H9 (cell line): ENCODE data around the gene STK10. TPM values are rescaled to one million over a fixed set of nuclear protein-coding genes. Genes with fewer than 3 reads are reported as not detected.

Experiments used
- DNase-seq: peaks from one replicate; pipeline ENCODE4 v3.0.0-alpha.2; 2017
- H2AFZ ChIP-seq: one replicate; pipeline ENCODE4 v1.6.1; 2013; ENCODE audit warnings: mild to moderate bottlenecking, low read length, control low read depth, moderate library complexity
- H2AK5ac ChIP-seq: 2 replicates; pipeline ENCODE4 v1.6.1; 2013; ENCODE audit warnings: low read length, control low read depth, mixed read lengths; ENCODE audit not compliant: insufficient read length
- H2BK120ac ChIP-seq: one replicate; pipeline ENCODE4 v1.6.1; 2013; ENCODE audit warnings: low read depth, mild to moderate bottlenecking, low read length, control low read depth, inconsistent platforms; ENCODE audit not compliant: poor library complexity, severe bottlenecking
- H2BK12ac ChIP-seq: 2 replicates; pipeline ENCODE4 v1.6.1; 2013; ENCODE audit warnings: low read length, control low read depth, mixed read lengths, low read depth; ENCODE audit not compliant: insufficient read length
- H2BK15ac ChIP-seq: 2 replicates; pipeline ENCODE4 v1.6.1; 2013; ENCODE audit warnings: low read depth, low read length, control low read depth
- H2BK20ac ChIP-seq: one replicate; pipeline ENCODE4 v1.6.1; 2013; ENCODE audit warnings: low read depth, mild to moderate bottlenecking, low read length, control low read depth, inconsistent platforms; ENCODE audit not compliant: poor library complexity, severe bottlenecking
- H2BK5ac ChIP-seq: 2 replicates; pipeline ENCODE4 v1.6.1; 2013; ENCODE audit warnings: low read length, control low read depth, mixed read lengths; ENCODE audit not compliant: insufficient read length
- H3K14ac ChIP-seq: 2 replicates; pipeline ENCODE4 v1.6.1; 2013; ENCODE audit warnings: low read length, control low read depth; ENCODE audit not compliant: insufficient read depth
- H3K18ac ChIP-seq: 2 replicates; pipeline ENCODE4 v1.6.1; 2013; ENCODE audit warnings: low read depth, mild to moderate bottlenecking, mixed read lengths, low read length, control low read depth; ENCODE audit not compliant: insufficient read length
- H3K23ac ChIP-seq: 2 replicates; pipeline ENCODE4 v1.6.1; 2013; ENCODE audit warnings: low read length, control low read depth, mixed read lengths, low read depth; ENCODE audit not compliant: insufficient read length
- H3K23me2 ChIP-seq: 2 replicates; pipeline ENCODE4 v1.6.1; 2013; ENCODE audit warnings: low read depth, mild to moderate bottlenecking, mixed read lengths, low read length, control low read depth; ENCODE audit not compliant: insufficient read length, poor library complexity, severe bottlenecking
- H3K27ac ChIP-seq: 2 replicates; pipeline ENCODE4 v1.5.1; 2013; ENCODE audit warnings: low read length, control low read depth, mixed read lengths, low read depth; ENCODE audit not compliant: insufficient read length
- H3K27me3 ChIP-seq: 2 replicates; pipeline ENCODE4 v1.6.1; 2013; ENCODE audit warnings: low read length, control low read depth, inconsistent platforms; ENCODE audit not compliant: insufficient read depth
- H3K4ac ChIP-seq: 2 replicates; pipeline ENCODE4 v1.6.1; 2013; ENCODE audit warnings: low read depth, mild to moderate bottlenecking, control low read depth, inconsistent platforms, low read length, moderate library complexity
- H3K4me1 ChIP-seq: 2 replicates; pipeline ENCODE4 v1.6.1; 2013; ENCODE audit warnings: low read length, control low read depth, inconsistent platforms; ENCODE audit not compliant: insufficient read depth
- H3K4me2 ChIP-seq: 2 replicates; pipeline ENCODE4 v1.6.1; 2013; ENCODE audit warnings: low read length, control low read depth, mixed read lengths; ENCODE audit not compliant: insufficient read length, insufficient read depth
- H3K56ac ChIP-seq: 2 replicates; pipeline ENCODE4 v1.6.1; 2013; ENCODE audit warnings: low read depth, mild to moderate bottlenecking, mixed read lengths, low read length, control low read depth; ENCODE audit not compliant: insufficient read length
- H3K79me1 ChIP-seq: 2 replicates; pipeline ENCODE4 v1.6.1; 2013; ENCODE audit warnings: low read depth, mild to moderate bottlenecking, moderate library complexity, low read length, control low read depth, inconsistent platforms; ENCODE audit not compliant: insufficient read depth, poor library complexity, severe bottlenecking
- H3K79me2 ChIP-seq: 2 replicates; pipeline ENCODE4 v1.6.1; 2013; ENCODE audit warnings: low read length, control low read depth, inconsistent platforms; ENCODE audit not compliant: insufficient read depth
- H3K9ac ChIP-seq: 2 replicates; pipeline ENCODE4 v1.6.1; 2013; ENCODE audit warnings: low read length, control low read depth, mixed read lengths; ENCODE audit not compliant: insufficient read length; ENCODE audit errors: extremely low read depth
- H3K9me3 ChIP-seq: one replicate; pipeline ENCODE4 v1.6.1; 2013; ENCODE audit warnings: low read depth, low read length, inconsistent platforms; ENCODE audit not compliant: control insufficient read depth
- H3T11ph ChIP-seq: one replicate; pipeline ENCODE4 v1.6.1; 2013; ENCODE audit warnings: mild to moderate bottlenecking, low read length, control low read depth, inconsistent platforms
- H4K20me1 ChIP-seq: one replicate; pipeline ENCODE4 v1.6.1; 2013; ENCODE audit not compliant: control insufficient read depth, insufficient read length, insufficient read depth
- H4K5ac ChIP-seq: 2 replicates; pipeline ENCODE4 v1.6.1; 2013; ENCODE audit warnings: low read depth, mild to moderate bottlenecking, mixed read lengths, low read length, control low read depth; ENCODE audit not compliant: insufficient read length
- H4K8ac ChIP-seq: replicated peaks from 2 replicates; pipeline ENCODE4 v1.6.1; 2013; ENCODE audit warnings: low read length, control low read depth, mixed read lengths, low read depth; ENCODE audit not compliant: insufficient read length
- H4K91ac ChIP-seq: 2 replicates; pipeline ENCODE4 v1.6.1; 2013; ENCODE audit warnings: low read depth, mild to moderate bottlenecking, moderate library complexity, mixed read lengths, low read length, control low read depth; ENCODE audit not compliant: insufficient read length
- H3K27ac Mint-ChIP-seq, 3 experiments: 2 replicates in 2 of 3; 3 replicates in 1 of 3; pipeline ENCODE4 v1.8.0; 2020 to 2021; ENCODE audit warnings: mixed read lengths in 3 of 3, mild to moderate bottlenecking in 1 of 3, moderate library complexity in 1 of 3
- H3K27me3 Mint-ChIP-seq: 2 replicates; pipeline ENCODE4 v1.8.0; 2021; ENCODE audit warnings: low read depth, mild to moderate bottlenecking, moderate library complexity, mixed read lengths
- H3K36me3 Mint-ChIP-seq, 3 experiments: 2 replicates in 2 of 3; 3 replicates in 1 of 3; pipeline ENCODE4 v1.8.0; 2020 to 2021; ENCODE audit warnings: low read depth in 3 of 3, mixed read lengths in 3 of 3; ENCODE audit not compliant: insufficient read depth in 1 of 3
- H3K4me1 Mint-ChIP-seq, 2 experiments: 2 replicates each; pipeline ENCODE4 v1.8.0; 2020; ENCODE audit warnings: mixed read lengths in 2 of 2
- H3K4me3 Mint-ChIP-seq, 2 experiments: 2 replicates in 1 of 2; 3 replicates in 1 of 2; pipeline ENCODE4 v1.8.0; 2020 to 2021; ENCODE audit warnings: mild to moderate bottlenecking in 2 of 2, mixed read lengths in 2 of 2, moderate library complexity in 1 of 2
- H3K9me3 Mint-ChIP-seq, 2 experiments: 2 replicates in 1 of 2; 3 replicates in 1 of 2; pipeline ENCODE4 v1.8.0; 2020; ENCODE audit warnings: mild to moderate bottlenecking in 2 of 2, mixed read lengths in 2 of 2, moderate library complexity in 1 of 2
- WGBS: extraction: QIAGEN DNeasy Blood & Tissue Kit; methylation state at CpG from one replicate; pipeline ENCODE4 v1.1.7; 2013; ENCODE audit warnings: missing lambda C conversion rate, low lambda C conversion rate, mixed read lengths; ENCODE audit not compliant: insufficient read length; ENCODE audit errors: extremely low coverage; 5-methylcytosine and 5-hydroxymethylcytosine counted together
- total RNA-seq: library from RNA; stranded (reverse); gene quantifications from 2 replicates; pipeline ENCODE4 v1.2.1, GENCODE V29; 2021
- TF ChIP-seq, protein P1 (sequence below): fragments of 200-600 bp; sonication (generic); conservative IDR thresholded peaks from 3 replicates; pipeline ENCODE4 v1.8.0; 2021; ENCODE audit warnings: antibody characterized with exemption, mild to moderate bottlenecking

The STK10 gene
- total RNA-seq, 1 experiment from 2014 or later, result 14.6 TPM

DNA sequence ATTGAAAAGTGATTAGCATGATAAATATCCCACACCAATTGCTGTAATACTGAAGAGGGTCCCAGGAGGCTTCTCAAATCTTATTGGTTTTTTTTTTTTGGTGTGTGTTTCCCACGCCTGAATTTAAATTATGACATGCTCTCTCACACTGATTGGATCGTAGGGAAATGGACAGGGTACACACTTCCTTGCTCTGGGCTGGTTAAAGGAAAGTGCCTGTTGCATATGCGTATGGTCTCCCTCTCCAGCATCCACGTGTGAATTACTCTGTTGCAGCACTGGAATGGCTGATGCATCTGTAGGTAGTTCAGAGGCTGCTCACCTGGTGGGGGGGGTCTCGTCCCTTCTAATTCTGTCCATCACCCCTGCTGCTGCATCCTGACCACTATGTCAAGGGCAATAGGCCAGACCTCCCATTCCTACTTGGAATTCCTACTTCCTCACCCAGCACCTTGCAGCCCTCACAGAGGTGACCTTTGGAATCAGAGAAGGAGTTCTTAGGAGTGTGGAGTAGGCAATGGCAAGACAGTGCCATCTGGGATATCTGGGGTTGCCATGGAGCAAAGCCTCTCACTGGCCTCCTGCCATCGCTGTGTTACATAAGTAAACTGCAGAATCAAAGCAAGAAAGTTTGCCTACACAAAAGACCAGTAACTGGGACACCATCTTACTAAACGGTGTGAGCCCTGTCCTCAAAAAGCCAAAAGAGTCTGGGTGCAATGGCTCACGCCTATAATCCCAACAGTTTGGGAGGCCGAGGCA is 110.2 kb downstream of the STK10 start:
- Mint-ChIP-seq H3K9me3 (peaks cover 0 to 5% of the 10 kb centered on the region in 2 experiments; a peak in 2 of 5 replicates), H3K4me1 (peaks cover 13 to 19% of the 10 kb centered on the region in 2 experiments), H3K4me3 (no peak overlapping the region), H3K27ac (peak overlapping the region in 1 of 3 experiments; percentile 88; a peak in 2 of 7 replicates), H3K27me3 (no peaks in the 10 kb centered on the region), H3K36me3 (peaks cover 3 to 11% (median 11%) of the 10 kb centered on the region in 3 experiments; a peak in 4 of 7 replicates)
- Histone ChIP-seq H2AK5ac (no peak overlapping the region), H2AFZ (no peak overlapping the region), H3K27me3 (no peaks in the 10 kb centered on the region), H3K4ac (no peak overlapping the region), H3K79me2 (no peaks in the 10 kb centered on the region), H3K4me2 (no peak overlapping the region), H2BK120ac (no peak overlapping the region), H3K9me3 (no peaks in the 10 kb centered on the region), H3T11ph (no peak overlapping the region), H3K23ac (no peak overlapping the region), H4K91ac (no peak overlapping the region), H2BK5ac (no peak overlapping the region), H2BK15ac (no peak overlapping the region), H3K23me2 (peaks cover 3% of the 10 kb centered on the region), H3K4me1 (no peaks in the 10 kb centered on the region; the same call in 1 of the 2 replicates), H3K9ac (no peak overlapping the region), H4K5ac (no peak overlapping the region), H3K79me1 (no peaks in the 10 kb centered on the region), H3K56ac (no peak overlapping the region), H2BK20ac (no peak overlapping the region), H3K14ac (no peak overlapping the region), H3K27ac (no peak overlapping the region), H4K20me1 (no peaks in the 10 kb centered on the region), H2BK12ac (no peak overlapping the region), H4K8ac (no peak overlapping the region), H3K18ac (no peak overlapping the region)
- no CpG with 5 or more reads among the region's 9 CpGs for WGBS
- DNase-seq, result peak; percentile 17
- TF ChIP-seq, protein P1, sequence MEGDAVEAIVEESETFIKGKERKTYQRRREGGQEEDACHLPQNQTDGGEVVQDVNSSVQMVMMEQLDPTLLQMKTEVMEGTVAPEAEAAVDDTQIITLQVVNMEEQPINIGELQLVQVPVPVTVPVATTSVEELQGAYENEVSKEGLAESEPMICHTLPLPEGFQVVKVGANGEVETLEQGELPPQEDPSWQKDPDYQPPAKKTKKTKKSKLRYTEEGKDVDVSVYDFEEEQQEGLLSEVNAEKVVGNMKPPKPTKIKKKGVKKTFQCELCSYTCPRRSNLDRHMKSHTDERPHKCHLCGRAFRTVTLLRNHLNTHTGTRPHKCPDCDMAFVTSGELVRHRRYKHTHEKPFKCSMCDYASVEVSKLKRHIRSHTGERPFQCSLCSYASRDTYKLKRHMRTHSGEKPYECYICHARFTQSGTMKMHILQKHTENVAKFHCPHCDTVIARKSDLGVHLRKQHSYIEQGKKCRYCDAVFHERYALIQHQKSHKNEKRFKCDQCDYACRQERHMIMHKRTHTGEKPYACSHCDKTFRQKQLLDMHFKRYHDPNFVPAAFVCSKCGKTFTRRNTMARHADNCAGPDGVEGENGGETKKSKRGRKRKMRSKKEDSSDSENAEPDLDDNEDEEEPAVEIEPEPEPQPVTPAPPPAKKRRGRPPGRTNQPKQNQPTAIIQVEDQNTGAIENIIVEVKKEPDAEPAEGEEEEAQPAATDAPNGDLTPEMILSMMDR, result no peak
